Mucosa of rectum (tissue), 2 donors: ENCODE results near the gene CASP9.
"Not testable (repeated sequence)": the region's sequence is repeated elsewhere in the genome, so short reads cannot be mapped to it uniquely, and the experiment has no call there.

Experiments
- H3K27ac ChIP-seq, 2 donors: one replicate each; pipeline ENCODE4 v1.7.0; 2013; ENCODE audit warnings: inconsistent platforms in 2 of 2, low read depth in 2 of 2, low read length in 2 of 2
- H3K27me3 ChIP-seq, 2 donors: one replicate each; pipeline ENCODE4 v1.7.0; 2013; ENCODE audit warnings: low read length in 2 of 2; ENCODE audit not compliant: control insufficient read depth in 2 of 2, insufficient read depth in 2 of 2
- H3K36me3 ChIP-seq, 2 donors: one replicate each; pipeline ENCODE4 v1.7.0; 2013; ENCODE audit warnings: low read length in 2 of 2; ENCODE audit not compliant: control insufficient read depth in 2 of 2, insufficient read depth in 2 of 2
- H3K4me1 ChIP-seq, 2 donors: one replicate each; pipeline ENCODE4 v1.7.0; 2013; ENCODE audit warnings: low read length in 2 of 2, mild to moderate bottlenecking in 1 of 2; ENCODE audit not compliant: control insufficient read depth in 2 of 2, insufficient read depth in 2 of 2
- H3K4me3 ChIP-seq, 2 donors: one replicate each; pipeline ENCODE4 v1.7.0; 2013; ENCODE audit warnings: low read length in 2 of 2
- H3K9ac ChIP-seq, 2 donors: one replicate each; pipeline ENCODE4 v1.7.0; 2013; ENCODE audit warnings: low read length in 2 of 2, low read depth in 1 of 2, mild to moderate bottlenecking in 1 of 2
- H3K9me3 ChIP-seq, 2 donors: one replicate each; pipeline ENCODE4 v1.7.0; 2013; ENCODE audit warnings: low read length in 2 of 2; ENCODE audit not compliant: control insufficient read depth in 2 of 2
- donor health status: healthy.
- donor health status: Normal muscosa, but diverticular disease.

The CASP9 gene

GRCh38 chr1:15484443-15484842, 39.6 kb downstream of the CASP9 start:
- not testable (repeated sequence) for H3K4me3 ChIP-seq, H3K9me3 ChIP-seq, H3K9ac ChIP-seq, H3K27me3 ChIP-seq, H3K36me3 ChIP-seq, H3K27ac ChIP-seq, H3K4me1 ChIP-seq

GRCh38 chr1:15483971-15484370, 40.0 kb downstream of the CASP9 start:
- Histone ChIP-seq H3K27ac (no peak overlapping the region), H3K4me1 (no peaks in the 10 kb centered on the region), H3K4me3 (no peak overlapping the region), H3K36me3 (no peaks in the 10 kb centered on the region), H3K27me3 (no peaks in the 10 kb centered on the region), H3K9me3 (no peaks in the 10 kb centered on the region), H3K9ac (no peak overlapping the region)

- H3K4me1 ChIP-seq, H3K9me3 ChIP-seq, H3K36me3 ChIP-seq, H3K27me3 ChIP-seq, H3K4me3 ChIP-seq, H3K27ac ChIP-seq, H3K9ac ChIP-seq: not testable (repeated sequence)
Measured at GRCh38 chr1:15482983-15483543, 41.0 kb downstream of the CASP9 start.

GRCh38 chr1:15482455-15482854, 41.6 kb downstream of the CASP9 start:
- H3K9ac ChIP-seq = not testable (repeated sequence)

DNA sequence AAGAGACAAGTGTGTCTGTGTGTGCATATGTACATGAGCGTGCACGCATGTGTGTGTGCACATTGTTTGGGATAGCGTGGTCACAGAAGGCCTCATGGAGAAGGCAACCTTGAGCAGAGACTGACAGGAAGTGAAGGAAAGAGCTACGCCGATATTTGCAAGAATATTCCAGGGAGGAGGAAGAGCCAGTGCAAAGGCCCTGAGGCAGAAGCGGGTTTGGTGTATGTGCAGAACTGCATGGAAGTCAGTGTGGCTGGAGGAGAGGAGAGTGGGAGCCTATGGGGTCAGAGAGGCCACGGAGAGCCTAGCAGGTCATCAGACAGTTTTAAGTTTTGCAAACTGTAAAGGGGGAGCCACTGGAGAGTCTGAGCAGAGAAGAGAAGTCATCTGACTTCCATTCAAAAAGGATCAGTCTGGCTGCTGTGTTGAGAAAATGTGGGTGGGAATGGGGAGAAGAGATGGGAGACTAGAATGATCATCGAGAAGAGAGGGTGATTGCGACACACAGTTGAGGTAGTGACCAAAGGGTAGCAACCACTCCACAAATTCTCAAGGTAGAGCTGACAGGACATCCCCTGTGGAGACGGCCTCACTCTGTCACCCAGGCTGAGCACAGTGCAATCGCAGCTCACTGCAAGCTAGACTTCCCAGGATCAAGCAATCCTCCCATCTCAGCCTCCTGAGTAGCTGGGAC, 44.2 kb downstream of the CASP9 start:
- H3K9ac ChIP-seq = no peak overlapping the region
- H3K4me3 ChIP-seq = no peak overlapping the region
- no peak overlapping the region for H3K27ac ChIP-seq
- no peaks in the 10 kb centered on the region for H3K27me3 ChIP-seq
- H3K4me1 ChIP-seq = no peaks in the 10 kb centered on the region
- no peaks in the 10 kb centered on the region for H3K9me3 ChIP-seq
- no peaks in the 10 kb centered on the region for H3K36me3 ChIP-seq

More at GRCh38 chr1:15482455-15482854, 41.6 kb downstream of the CASP9 start:
- not testable (repeated sequence) for H3K4me1 ChIP-seq, H3K27ac ChIP-seq, H3K9me3 ChIP-seq, H3K27me3 ChIP-seq, H3K4me3 ChIP-seq, H3K36me3 ChIP-seq

DNA sequence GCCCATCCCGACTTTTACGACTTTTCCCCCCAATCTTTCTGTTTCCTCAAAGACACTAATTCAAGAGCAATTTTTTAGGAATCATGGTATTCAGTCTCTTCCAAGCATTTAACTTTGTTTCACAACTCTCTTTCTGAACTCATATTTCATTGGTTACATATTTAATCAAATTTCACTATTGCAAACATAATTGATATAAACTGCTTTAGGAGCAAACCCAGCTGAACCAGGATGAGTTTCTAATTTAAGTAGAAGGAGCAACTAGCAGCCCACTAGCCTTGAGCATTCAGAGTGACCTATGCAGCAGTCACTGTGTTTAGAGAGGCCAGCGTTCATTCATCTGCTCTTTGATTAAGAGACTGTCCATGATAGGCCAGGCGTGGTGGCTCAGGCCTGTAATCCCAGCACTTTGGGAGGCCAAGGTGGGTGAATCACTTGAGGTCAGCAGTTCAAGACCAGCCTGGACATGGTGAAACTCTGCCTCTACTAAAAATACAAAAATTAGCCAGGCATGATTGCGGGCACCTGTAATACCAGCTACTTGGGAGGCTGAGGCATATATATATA, 46.3 kb downstream of the CASP9 start:
- Histone ChIP-seq H3K36me3 (no peaks in the 10 kb centered on the region), H3K4me3 (no peak overlapping the region), H3K9me3 (no peaks in the 10 kb centered on the region), H3K9ac (no peak overlapping the region), H3K27me3 (no peaks in the 10 kb centered on the region), H3K4me1 (no peaks in the 10 kb centered on the region), H3K27ac (no peak overlapping the region)

- Histone ChIP-seq H3K9me3 (no peaks in the 10 kb centered on the region), H3K27ac (no peak overlapping the region), H3K27me3 (no peaks in the 10 kb centered on the region), H3K4me1 (no peaks in the 10 kb centered on the region), H3K4me3 (no peak overlapping the region), H3K36me3 (no peaks in the 10 kb centered on the region), H3K9ac (no peak overlapping the region)
Measured at GRCh38 chr1:15476927-15477326, 47.1 kb downstream of the CASP9 start.

DNA sequence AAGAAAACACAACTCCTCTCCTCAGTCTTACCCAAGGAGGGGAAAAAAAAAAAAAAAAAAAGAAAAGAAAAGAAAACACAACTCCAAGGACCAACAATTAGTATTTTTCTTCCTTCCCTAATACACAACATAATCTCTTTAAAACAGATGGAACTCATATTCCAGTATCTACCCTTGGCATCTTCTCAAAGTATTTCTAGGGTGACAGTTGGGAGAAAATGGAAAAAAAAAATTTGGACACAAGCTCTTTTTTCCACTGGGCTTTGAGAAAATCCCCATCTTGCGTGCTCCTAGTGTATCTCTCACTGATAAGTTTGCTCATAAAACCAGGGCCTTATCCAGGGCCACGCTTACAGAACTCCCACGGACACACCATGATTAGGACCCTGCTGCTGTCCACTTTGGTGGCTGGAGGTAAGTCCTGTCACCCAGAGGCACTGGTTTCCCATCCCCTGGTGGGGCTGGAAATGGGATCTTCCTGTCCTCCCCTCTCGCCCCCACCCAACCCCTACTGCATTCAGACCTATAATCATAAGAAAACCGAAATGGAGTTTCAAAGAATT, 48.2 kb downstream of the CASP9 start, which contains the start of gene CELA2B:
Gene CELA2B (plus strand): TSS at position 353 of the 563 bp plus-strand sequence. CDS start 22 bp downstream, at position 375.
- Histone ChIP-seq H3K4me3 (no peak within 1 kb of the TSS), H3K27ac (no peak within 1 kb of the TSS), H3K36me3 (no peaks in the 10 kb centered on the region), H3K27me3 (no peaks in the 10 kb centered on the region), H3K9me3 (no peaks in the 10 kb centered on the region), H3K9ac (no peak within 1 kb of the TSS), H3K4me1 (no peaks in the 10 kb centered on the region)

DNA sequence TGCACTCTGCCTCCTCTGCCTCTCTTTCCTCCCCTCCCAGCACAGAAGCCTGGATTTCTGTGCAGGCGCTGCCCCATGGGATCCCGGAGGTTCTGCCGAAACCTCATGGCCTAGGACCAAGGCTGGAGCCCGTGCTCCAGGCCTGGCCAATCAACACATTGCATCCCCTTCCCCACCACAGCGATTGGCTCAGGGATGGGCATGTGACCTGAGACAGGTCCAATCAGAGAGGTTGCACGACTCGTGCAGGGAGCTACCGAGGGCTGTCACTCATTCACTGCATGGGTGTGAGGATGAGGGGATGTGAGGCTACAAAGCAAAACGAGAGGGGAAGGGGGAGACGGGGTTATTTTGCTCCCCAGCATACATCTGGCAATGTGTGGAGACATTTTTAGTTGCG, 51.4 kb downstream of the CASP9 start:
- Histone ChIP-seq H3K4me3 (no peak overlapping the region), H3K9me3 (no peaks in the 10 kb centered on the region), H3K9ac (no peak overlapping the region), H3K4me1 (no peaks in the 10 kb centered on the region), H3K36me3 (no peaks in the 10 kb centered on the region), H3K27ac (no peak overlapping the region), H3K27me3 (no peaks in the 10 kb centered on the region)

GRCh38 chr1:15471723-15472122, 52.3 kb downstream of the CASP9 start:
- H3K4me3 ChIP-seq, H3K9me3 ChIP-seq: not testable (repeated sequence)

More at GRCh38 chr1:15471723-15472122, 52.3 kb downstream of the CASP9 start:
- not testable (repeated sequence) for H3K9ac ChIP-seq, H3K4me1 ChIP-seq, H3K36me3 ChIP-seq, H3K27ac ChIP-seq, H3K27me3 ChIP-seq
